IPS DF 4.7 (cell line): Measurements from ENCODE around the gene PEX11B.

Experiments used
- DNase-seq: peaks from one replicate; pipeline ENCODE4 v3.0.0-alpha.2; 2013; ENCODE audit warnings: low spot score; ENCODE audit errors: extremely low read depth

Gene PEX11B

DNA sequence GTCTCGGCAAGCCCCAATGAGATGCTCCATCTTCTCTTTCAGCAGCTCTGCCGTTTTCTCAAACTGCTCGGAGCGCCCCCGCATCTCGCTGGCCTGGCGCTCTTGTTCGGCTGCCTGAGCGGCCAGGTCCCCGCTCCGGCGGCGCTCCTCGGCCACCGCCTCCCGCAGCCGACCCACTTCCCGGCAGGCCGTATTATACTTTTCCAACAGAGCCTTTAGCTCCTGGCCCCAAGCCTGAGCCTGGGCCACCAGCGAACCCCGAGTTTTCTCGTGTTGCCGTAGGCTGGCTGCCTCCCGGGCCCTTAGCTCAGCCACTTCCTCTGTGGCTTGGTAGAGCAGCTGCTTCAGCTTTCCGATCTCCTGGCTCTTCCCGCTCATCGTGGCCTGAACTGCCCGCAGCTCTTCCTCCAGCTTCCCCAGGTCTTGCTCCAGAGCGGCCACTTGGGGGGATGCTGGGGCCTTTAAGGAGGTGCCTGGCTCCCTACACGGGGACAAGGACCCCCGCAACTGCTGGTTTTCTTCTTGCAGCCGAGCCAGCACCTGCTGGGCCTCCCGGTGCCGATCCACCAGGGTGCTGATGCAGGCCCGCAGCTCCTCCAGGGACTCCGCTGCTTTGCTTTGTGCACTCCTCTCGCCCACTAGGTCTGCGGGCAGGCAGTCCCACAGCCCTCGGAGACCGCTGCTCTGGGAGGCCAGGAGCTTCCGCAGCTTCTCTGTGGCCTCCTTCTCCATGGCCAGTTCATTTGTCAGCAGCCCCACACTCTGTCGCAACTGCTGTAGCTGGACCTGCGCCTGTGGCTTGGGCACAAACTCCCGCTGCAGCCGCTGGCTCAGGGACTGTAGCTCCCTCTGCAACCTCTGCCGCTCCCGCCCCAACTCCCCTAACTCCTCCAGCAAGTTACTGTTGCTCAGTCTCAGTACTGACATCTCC is 46.3 kb downstream of the PEX11B start:
- DNase-seq, result no peak

GRCh38 chr1:145868232-145868631 is 50.3 kb downstream of the PEX11B start:
- no peak for DNase-seq

- DNase-seq, result no peak
These were observed 55.1 kb downstream of the PEX11B start for GRCh38 chr1:145863282-145864018.
